Effector memory CD8-positive, alpha-beta T cell (primary cell): ENCODE measurements around the gene LNPEP.

Experiments
- ATAC-seq: fragments of 150-1000 bp; cut with Tn5 transposase; replicated peaks from 2 replicates; pipeline ENCODE4 v1.10.0; 2021; ENCODE audit warnings: mild to moderate bottlenecking, moderate library complexity
- DNase-seq, 3 experiments: peaks; one replicate each; pipeline ENCODE4 v3.0.0; 2021
- H3K27ac Mint-ChIP-seq, 2 donors: one replicate each; pipeline ENCODE4 v1.8.0; 2022; ENCODE audit warnings: mild to moderate bottlenecking in 2 of 2, mixed read lengths in 2 of 2, moderate library complexity in 2 of 2
- H3K27me3 Mint-ChIP-seq, 2 donors: one replicate each; pipeline ENCODE4 v1.8.0; 2022; ENCODE audit warnings: mixed read lengths in 2 of 2
- H3K36me3 Mint-ChIP-seq: one replicate; pipeline ENCODE4 v1.8.0; 2022; ENCODE audit warnings: mild to moderate bottlenecking, moderate library complexity, mixed read lengths; ENCODE audit not compliant: insufficient read depth
- H3K4me1 Mint-ChIP-seq, 2 donors: one replicate each; pipeline ENCODE4 v1.8.0; 2022; ENCODE audit warnings: low read depth in 2 of 2, mixed read lengths in 2 of 2
- H3K4me3 Mint-ChIP-seq, 2 donors: one replicate each; pipeline ENCODE4 v1.8.0; 2022; ENCODE audit warnings: mild to moderate bottlenecking in 2 of 2, mixed read lengths in 2 of 2, moderate library complexity in 2 of 2
- H3K9me3 Mint-ChIP-seq, 2 donors: one replicate each; pipeline ENCODE4 v1.8.0; 2022; ENCODE audit warnings: mixed read lengths in 2 of 2

Gene LNPEP

DNA sequence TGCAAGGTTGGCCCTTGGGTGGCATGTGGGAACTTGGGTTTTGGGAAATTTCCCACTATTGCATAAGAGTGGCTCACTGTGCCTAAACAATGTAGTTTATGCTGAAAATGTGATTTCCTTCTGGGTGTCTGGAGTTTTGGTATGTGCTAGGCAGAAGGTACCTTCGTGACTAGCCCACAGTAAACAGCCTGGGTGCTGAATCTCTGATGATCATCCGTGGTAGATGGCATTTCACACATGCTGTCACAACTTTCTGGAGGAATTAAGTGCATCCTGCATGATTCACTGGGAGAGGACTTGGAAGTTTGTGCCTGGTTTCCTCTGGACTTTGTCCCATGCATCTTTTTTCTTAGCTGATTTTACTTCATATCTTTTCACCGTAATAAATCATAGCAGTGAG, 64.5 kb downstream of the LNPEP start:
- H3K36me3 Mint-ChIP-seq, result peaks cover 36% of the 10 kb centered on the region
- H3K4me1 Mint-ChIP-seq, result peaks cover 6 to 16% of the 10 kb centered on the region in 2 donors
- no peak overlapping the region for H3K27ac Mint-ChIP-seq
- H3K9me3 Mint-ChIP-seq, result no peaks in the 10 kb centered on the region
- H3K4me3 Mint-ChIP-seq, result no peak overlapping the region
- ATAC-seq (no peak), DNase-seq (no peak)
- H3K27me3 Mint-ChIP-seq, result no peaks in the 10 kb centered on the region

DNA sequence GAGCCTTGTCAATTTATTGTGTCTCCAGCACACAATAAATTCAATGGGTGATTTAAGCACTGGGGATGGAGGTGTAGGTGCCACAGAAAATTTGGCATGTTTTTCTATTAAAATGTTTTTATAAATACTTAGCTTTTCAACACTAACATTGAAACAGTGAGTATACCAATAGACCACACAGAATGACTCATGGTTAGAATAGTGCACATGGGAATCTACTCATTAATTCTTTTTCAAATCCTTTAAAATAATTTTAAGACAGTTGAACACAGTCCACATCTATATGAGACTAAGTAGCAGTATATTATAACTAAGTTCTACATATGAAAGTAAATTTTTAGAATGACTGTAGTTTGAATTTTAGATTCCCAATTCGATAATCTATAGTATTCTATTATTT, 67.1 kb downstream of the LNPEP start:
- Mint-ChIP-seq H3K36me3 (peaks cover 40% of the 10 kb centered on the region), H3K4me3 (no peak overlapping the region), H3K9me3 (no peaks in the 10 kb centered on the region), H3K27ac (no peak overlapping the region), H3K4me1 (peaks cover 4 to 13% of the 10 kb centered on the region in 2 donors), H3K27me3 (no peaks in the 10 kb centered on the region)
- DNase-seq (no peak), ATAC-seq (no peak)

DNA sequence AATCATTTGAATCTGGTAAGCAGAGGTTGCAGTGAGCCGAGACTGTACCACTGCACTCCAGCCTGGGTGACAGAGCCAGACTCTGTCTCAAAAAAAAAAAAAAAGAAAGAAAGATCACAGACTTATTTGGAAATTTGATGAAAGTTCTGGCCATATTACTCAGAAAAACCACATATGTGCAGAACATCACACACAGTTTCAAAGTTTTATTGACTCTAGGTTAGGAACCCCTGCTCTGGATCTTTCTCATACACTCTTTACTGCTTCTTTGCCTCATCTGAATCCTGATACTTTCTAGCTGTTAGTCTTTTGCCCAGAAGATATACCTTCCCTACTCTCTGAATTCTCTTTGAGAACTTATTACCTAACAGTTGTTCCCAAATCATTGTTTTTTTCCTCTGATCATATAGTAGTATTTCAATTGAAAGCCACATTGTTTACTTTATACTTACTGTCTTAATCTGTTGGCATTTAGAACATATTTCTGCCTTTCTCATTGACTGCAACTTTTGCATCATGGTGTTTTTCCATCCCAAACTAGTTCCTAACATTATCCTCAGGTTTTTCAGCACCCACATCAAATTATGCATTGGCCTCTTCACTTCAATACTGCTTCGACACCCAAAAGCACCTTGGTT, 68.7 kb downstream of the LNPEP start:
- Mint-ChIP-seq H3K27me3 (no peaks in the 10 kb centered on the region), H3K36me3 (peaks cover 33% of the 10 kb centered on the region), H3K9me3 (no peaks in the 10 kb centered on the region), H3K4me3 (no peak overlapping the region), H3K4me1 (peaks cover 9 to 12% of the 10 kb centered on the region in 2 donors), H3K27ac (no peak overlapping the region)
- no peak for ATAC-seq
- no peak for DNase-seq

DNA sequence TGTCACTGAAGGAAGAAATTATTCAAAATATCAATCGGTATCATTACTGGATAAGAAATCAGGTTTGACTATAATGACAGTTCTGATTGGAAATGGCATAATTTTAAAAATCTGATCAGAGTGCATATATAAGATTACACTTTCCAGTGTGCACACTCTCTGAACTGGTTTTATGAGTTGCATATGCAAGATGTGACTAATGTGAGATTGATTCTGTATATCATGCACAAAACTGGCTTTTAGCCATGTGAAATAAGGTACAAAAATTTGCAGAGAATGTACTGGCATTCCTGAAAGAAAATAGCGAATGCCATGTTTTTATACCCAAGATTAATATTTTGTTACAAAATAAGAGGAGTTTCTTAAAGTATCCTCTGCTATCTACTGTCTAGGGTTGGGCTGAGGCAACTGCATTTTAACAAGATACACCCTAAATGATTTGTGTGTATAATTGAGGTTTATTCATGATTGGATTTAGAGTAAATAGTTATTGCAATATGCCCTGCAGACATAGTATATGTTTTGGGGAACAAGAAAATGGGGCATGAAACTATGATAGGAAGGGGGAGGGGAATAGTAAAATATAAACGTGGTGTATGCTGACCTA, 70.7 kb downstream of the LNPEP start:
- no peak for DNase-seq
- H3K4me3 Mint-ChIP-seq, result no peak overlapping the region

DNA sequence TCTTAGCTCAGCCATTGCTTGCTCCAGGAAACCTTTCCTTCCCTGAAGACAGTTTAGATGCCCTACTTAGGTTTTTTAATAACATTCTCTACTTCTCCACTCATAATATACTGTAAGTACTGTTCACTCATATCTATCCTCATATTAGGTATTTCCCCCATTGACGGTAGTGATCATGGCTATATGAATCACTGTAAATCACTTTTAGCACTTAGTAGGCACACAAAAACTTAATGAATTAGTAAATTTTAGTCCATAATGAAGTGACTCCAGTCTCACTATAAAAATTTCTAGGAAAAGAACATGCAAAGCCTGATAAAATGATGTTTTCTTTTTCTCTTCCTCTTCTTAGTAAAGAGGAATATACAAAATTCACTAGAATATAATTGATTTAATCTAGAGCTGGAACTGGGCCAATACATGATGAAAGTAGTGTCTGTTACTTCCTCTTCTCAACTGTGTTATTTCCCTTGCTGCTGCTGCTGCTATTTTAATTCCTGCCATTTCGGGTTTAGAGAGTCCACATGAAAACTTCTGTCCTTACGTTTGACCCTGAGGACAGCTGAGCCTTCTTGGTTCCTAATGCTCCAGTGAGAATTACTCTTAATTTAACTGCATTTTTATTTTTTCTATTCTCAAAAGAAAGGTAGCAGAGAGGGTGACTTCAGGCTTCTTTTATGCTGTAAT, 73.5 kb downstream of the LNPEP start:
- H3K4me1 Mint-ChIP-seq, result peaks cover 10 to 18% of the 10 kb centered on the region in 2 donors
- ATAC-seq (peak; percentile 58), DNase-seq (peak in 1 of 3 experiments; percentile 2)
- no peak overlapping the region for H3K4me3 Mint-ChIP-seq
- H3K9me3 Mint-ChIP-seq, result no peaks in the 10 kb centered on the region
- peak overlapping the region; percentile 2 to 35 for H3K27ac Mint-ChIP-seq
- no peaks in the 10 kb centered on the region for H3K27me3 Mint-ChIP-seq
- peaks cover 40% of the 10 kb centered on the region for H3K36me3 Mint-ChIP-seq

More for the DNA sequence above, 70.7 kb downstream of the LNPEP start:
- Mint-ChIP-seq H3K36me3 (peaks cover 33% of the 10 kb centered on the region), H3K4me1 (peaks cover 10 to 18% of the 10 kb centered on the region in 2 donors), H3K27me3 (no peaks in the 10 kb centered on the region), H3K27ac (peak overlapping the region in 1 of 2 donors; percentile 0), H3K9me3 (no peaks in the 10 kb centered on the region)
- ATAC-seq, result no peak

DNA sequence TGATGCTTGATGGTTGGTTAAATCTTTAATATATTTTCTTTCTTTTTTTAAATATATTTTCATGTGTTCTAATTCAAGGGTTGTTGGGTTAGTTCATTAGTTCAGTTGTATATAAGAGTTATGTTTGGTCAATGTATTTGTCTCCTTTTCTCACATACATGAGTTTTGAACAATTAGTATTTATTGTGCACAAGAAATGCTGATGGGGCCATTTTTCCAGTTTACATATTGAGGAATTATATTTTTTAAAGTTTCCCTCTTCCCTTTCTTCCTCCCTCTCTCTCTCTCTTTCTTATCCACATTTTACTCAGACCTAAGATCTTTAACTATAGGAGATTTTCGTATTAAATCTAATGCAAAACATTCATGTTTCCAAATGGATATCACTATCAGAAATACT, 74.0 kb downstream of the LNPEP start:
- no peak for ATAC-seq
- Mint-ChIP-seq H3K9me3 (no peaks in the 10 kb centered on the region), H3K27me3 (no peaks in the 10 kb centered on the region), H3K4me1 (peaks cover 10 to 15% of the 10 kb centered on the region in 2 donors), H3K36me3 (peaks cover 43% of the 10 kb centered on the region), H3K27ac (peak overlapping the region in 1 of 2 donors; percentile 35), H3K4me3 (no peak overlapping the region)
- no peak for DNase-seq

DNA sequence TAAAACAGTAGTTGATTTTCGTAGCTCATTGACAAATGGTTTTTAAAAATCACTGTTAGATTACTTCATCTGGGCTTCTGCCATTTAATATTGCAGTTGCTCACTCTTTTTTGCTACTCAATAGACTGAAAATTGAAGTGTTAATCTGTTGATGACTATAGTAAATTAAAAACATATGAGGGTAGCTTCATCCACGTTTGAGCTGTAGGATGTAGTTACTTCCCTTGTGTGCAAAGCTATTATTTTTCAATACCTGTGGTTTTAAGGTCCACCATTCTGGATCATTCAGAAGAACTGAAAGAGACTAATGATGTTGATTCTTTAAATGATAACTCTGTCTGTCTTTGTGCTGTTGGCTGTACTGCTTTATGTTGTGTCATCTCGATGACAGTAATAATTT, 74.7 kb downstream of the LNPEP start:
- DNase-seq (no peak), ATAC-seq (no peak)
- Mint-ChIP-seq H3K27me3 (no peaks in the 10 kb centered on the region), H3K36me3 (peaks cover 44% of the 10 kb centered on the region), H3K27ac (peak overlapping the region; percentile 8 to 44), H3K4me3 (no peak overlapping the region), H3K9me3 (no peaks in the 10 kb centered on the region), H3K4me1 (peaks cover 10 to 19% of the 10 kb centered on the region in 2 donors)

DNA sequence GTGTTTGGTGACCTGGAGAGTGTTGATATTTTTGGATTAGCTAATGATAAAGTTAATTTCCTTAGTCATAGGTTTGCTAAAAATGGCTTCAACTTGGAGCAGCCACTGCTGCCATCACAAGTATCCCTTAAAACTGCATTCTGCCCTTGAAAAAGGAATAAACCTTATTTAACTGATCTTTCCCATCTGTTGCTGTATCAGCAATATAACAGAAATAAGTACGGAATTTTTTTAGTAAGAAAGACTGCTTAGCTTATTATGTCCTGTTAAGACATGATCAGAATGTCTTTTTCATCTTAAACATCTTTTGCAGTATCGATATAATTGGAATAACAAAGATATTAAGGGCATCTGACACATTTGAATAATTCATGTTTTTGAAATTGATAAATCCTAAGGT, 75.7 kb downstream of the LNPEP start:
- H3K27me3 Mint-ChIP-seq, result no peaks in the 10 kb centered on the region
- no peak overlapping the region for H3K4me3 Mint-ChIP-seq
- ATAC-seq, result no peak
- no peak for DNase-seq
- H3K27ac Mint-ChIP-seq, result peak overlapping the region in 1 of 2 donors; percentile 44
- H3K4me1 Mint-ChIP-seq, result peaks cover 10 to 23% of the 10 kb centered on the region in 2 donors
- peaks cover 43% of the 10 kb centered on the region for H3K36me3 Mint-ChIP-seq
- H3K9me3 Mint-ChIP-seq, result no peaks in the 10 kb centered on the region

DNA sequence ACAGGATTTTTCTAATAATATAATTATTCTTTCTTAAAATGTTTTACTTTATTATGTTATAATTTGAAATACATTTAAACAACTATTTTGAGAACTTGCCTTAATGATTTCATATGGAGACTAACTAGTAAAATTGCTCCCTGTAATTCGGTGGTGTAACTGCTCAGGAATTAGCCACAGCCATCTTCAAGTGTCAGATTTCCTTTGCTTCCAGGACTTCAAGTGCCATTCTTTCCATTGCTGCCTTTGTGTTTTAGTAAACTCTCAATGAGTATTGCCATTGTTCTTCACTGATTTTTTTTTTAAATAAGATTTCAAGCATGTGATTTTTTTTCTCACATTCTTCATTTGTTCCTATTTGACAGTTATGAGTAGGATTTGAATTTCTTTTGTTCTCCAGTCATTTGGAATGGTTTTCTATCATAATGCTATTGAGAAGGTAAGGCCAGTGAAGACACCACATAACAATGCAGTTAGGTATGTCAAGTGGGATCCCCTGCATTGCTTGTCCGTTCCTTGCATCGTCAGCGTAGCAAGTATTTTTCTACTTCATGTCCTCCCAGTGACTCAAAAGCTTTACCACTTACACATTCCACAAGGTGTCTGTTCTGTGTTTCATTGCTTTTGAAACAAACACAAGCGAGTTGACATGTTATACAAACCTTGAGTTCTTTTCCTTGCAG, 83.7 kb downstream of the LNPEP start:
- H3K27me3 Mint-ChIP-seq, result no peaks in the 10 kb centered on the region
- H3K27ac Mint-ChIP-seq, result no peak overlapping the region
- H3K4me1 Mint-ChIP-seq, result peaks cover 8 to 20% of the 10 kb centered on the region in 2 donors
- H3K4me3 Mint-ChIP-seq, result no peak overlapping the region
- DNase-seq (no peak), ATAC-seq (no peak)
- H3K9me3 Mint-ChIP-seq, result no peaks in the 10 kb centered on the region
- peaks cover 58% of the 10 kb centered on the region for H3K36me3 Mint-ChIP-seq

DNA sequence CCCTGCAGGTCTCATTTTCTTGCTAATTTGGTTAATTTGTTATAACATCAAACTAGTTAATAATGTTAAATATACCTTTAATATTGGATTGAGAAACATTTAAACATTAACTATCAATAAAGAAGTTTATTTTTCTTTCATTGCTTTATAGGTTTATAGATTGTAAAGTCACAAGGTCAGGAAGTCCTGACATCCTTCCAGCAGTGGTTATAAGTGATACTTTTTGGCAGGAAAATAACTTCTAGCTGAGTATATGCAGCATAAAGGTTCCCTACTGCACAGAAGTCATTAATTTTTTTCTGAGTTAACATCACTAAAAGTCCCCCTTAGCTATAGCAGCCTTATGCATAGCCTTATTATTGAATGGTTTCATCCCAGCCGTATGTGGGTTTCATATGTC, 85.5 kb downstream of the LNPEP start:
- DNase-seq (no peak), ATAC-seq (no peak)
- no peaks in the 10 kb centered on the region for H3K27me3 Mint-ChIP-seq
- H3K9me3 Mint-ChIP-seq, result no peaks in the 10 kb centered on the region
- no peak overlapping the region for H3K27ac Mint-ChIP-seq
- H3K4me1 Mint-ChIP-seq, result peaks cover 8 to 12% of the 10 kb centered on the region in 2 donors
- H3K4me3 Mint-ChIP-seq, result no peak overlapping the region
- H3K36me3 Mint-ChIP-seq, result peaks cover 55% of the 10 kb centered on the region

DNA sequence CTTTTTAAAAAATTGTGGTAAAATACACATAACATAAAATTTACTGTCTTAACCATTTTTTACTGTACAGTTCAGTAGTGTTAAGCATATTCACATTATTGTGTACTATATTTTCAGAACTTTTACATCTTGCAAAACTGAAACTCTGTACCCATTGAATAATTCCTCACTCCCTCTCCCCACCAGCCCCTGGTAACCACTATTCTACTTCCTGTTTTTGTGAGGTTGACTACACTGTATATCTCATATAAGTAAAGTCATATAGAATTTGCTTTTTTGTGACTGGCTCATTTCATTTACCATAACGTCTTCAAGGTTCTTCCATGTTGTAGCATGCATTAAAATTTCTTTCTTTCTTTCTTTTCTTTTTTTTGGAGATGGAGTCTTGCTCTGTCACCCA, 87.0 kb downstream of the LNPEP start:
- Mint-ChIP-seq H3K27ac (peak overlapping the region; percentile 64 to 74), H3K27me3 (no peaks in the 10 kb centered on the region), H3K4me3 (peak overlapping the region in 1 of 2 donors; percentile 28), H3K36me3 (peaks cover 70% of the 10 kb centered on the region), H3K4me1 (peaks cover 8 to 12% of the 10 kb centered on the region in 2 donors), H3K9me3 (no peaks in the 10 kb centered on the region)
- DNase-seq (no peak), ATAC-seq (no peak)

DNA sequence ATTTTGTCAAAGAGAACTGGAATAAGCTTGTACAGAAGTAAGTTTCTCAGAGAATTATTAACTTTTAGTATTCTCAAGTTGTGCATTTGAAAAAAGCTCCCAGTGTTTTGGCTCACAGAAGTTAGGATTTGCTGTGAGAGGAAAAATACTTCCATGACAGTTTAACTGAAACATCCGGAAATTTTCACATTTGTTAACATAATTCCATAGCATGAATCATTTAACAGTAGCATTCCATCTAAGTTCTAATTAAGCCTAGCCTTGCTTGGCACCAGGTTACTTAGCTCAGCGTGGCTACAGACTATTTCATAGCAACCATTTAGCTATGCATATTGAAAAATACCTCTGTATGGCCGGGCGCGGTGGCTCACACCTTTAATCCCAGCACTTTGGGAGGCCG, 90.8 kb downstream of the LNPEP start:
- Mint-ChIP-seq H3K27me3 (no peaks in the 10 kb centered on the region), H3K4me3 (no peak overlapping the region), H3K36me3 (peaks cover 87% of the 10 kb centered on the region), H3K9me3 (no peaks in the 10 kb centered on the region), H3K27ac (no peak overlapping the region), H3K4me1 (peaks cover 7 to 9% of the 10 kb centered on the region in 2 donors)
- no peak for DNase-seq
- ATAC-seq, result no peak

DNA sequence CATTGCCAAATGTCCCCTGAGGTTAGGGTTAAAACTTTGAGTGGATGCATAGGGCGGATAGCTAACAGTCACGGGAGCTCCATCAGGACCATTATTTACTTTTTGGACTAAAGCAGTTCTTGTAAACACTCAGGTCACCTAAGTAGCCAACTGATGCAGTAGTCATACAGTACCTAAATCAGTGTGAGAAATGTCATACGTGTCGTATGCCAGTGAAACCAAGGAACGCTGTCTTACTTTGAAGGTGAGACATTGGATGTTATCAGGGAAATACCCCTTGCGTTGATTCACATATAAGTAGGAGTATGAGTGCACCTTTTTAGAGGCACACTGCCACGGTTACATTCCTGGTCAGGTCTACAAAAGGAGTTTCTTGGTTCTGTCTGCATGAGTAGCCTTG, 101.9 kb downstream of the LNPEP start:
- no peaks in the 10 kb centered on the region for H3K27me3 Mint-ChIP-seq
- DNase-seq (no peak), ATAC-seq (no peak)
- H3K9me3 Mint-ChIP-seq, result no peaks in the 10 kb centered on the region
- H3K36me3 Mint-ChIP-seq, result peaks cover 19% of the 10 kb centered on the region
- peaks cover 2 to 16% of the 10 kb centered on the region in 2 donors for H3K4me1 Mint-ChIP-seq
- H3K4me3 Mint-ChIP-seq, result no peak overlapping the region
- no peak overlapping the region for H3K27ac Mint-ChIP-seq
